OCI-LY7 (cell line): ENCODE data around the gene FOXL2. TPM values are rescaled to one million over a fixed set of nuclear protein-coding genes. Genes with fewer than 3 reads are reported as not detected.

Experiments
- BruUV-seq: library from RNA; stranded (reverse); fragments of 400-500 nt; replicated peaks from 2 replicates; lab custom pipeline; 2021; lab: Mats Ljungman, UMichigan
- CTCF ChIA-PET: fragments of 300-600 bp; sonication (Branson Sonifier 250); formaldehyde crosslinking; loops from one replicate; lab custom pipeline; 2022; ENCODE audit warnings: antibody characterized with exemption; ENCODE audit not compliant: unreplicated experiment; lab: Charles Lee
- POLR2A ChIA-PET: fragments of 300-600 bp; sonication (Branson Sonifier 250); formaldehyde crosslinking; loops from one replicate; lab custom pipeline; 2022; ENCODE audit warnings: antibody characterized with exemption; lab: Charles Lee
- DNase-seq: peaks from one replicate; pipeline ENCODE4 v3.0.0-alpha.2; 2015; ENCODE audit warnings: low spot score
- H2AFZ ChIP-seq: fragments of 200-600 bp; sonication (generic), shearing (Covaris generic); 2 replicates; pipeline ENCODE4 v1.6.1; 2014; ENCODE audit warnings: mild to moderate bottlenecking, antibody characterized with exemption, low read length, moderate library complexity
- H3K27ac ChIP-seq: fragments of 200-600 bp; sonication (generic); 2 replicates; pipeline ENCODE4 v1.5.1; 2014; ENCODE audit warnings: mixed run types, low read depth, mild to moderate bottlenecking, moderate library complexity, low read length, inconsistent platforms; ENCODE audit not compliant: poor library complexity, severe bottlenecking
- H3K36me3 ChIP-seq: fragments of 200-600 bp; sonication (generic); 2 replicates; pipeline ENCODE4 v1.6.1; 2014; ENCODE audit warnings: mild to moderate bottlenecking, antibody characterized with exemption, low read length, moderate library complexity, mixed read lengths; ENCODE audit not compliant: insufficient read depth
- H3K4me1 ChIP-seq: fragments of 200-600 bp; sonication (generic); 2 replicates; pipeline ENCODE4 v1.5.1; 2014; ENCODE audit warnings: mild to moderate bottlenecking, low read length; ENCODE audit not compliant: insufficient read depth, poor library complexity, severe bottlenecking
- H3K4me2 ChIP-seq: fragments of 200-600 bp; sonication (generic); 2 replicates; pipeline ENCODE4 v1.6.1; 2014; ENCODE audit warnings: mild to moderate bottlenecking, low read length
- H3K4me3 ChIP-seq: fragments of 200-600 bp; sonication (generic); 2 replicates; pipeline ENCODE4 v1.5.1; 2014; ENCODE audit warnings: mild to moderate bottlenecking, low read depth, low read length; ENCODE audit not compliant: poor library complexity, severe bottlenecking
- H3K79me2 ChIP-seq: fragments of 200-600 bp; sonication (generic); 2 replicates; pipeline ENCODE4 v1.6.1; 2016; ENCODE audit warnings: low read depth, mild to moderate bottlenecking, low read length, moderate library complexity, mixed read lengths; ENCODE audit not compliant: insufficient read depth
- H3K9me2 ChIP-seq: fragments of 200-600 bp; sonication (generic); 2 replicates; pipeline ENCODE4 v1.6.1; 2016; ENCODE audit warnings: mild to moderate bottlenecking, low read length, mixed read lengths; ENCODE audit not compliant: insufficient read depth
- H3K9me3 ChIP-seq: fragments of 200-600 bp; sonication (generic); 2 replicates; pipeline ENCODE4 v1.6.1; 2014; ENCODE audit warnings: mild to moderate bottlenecking, mixed run types, low read length, mixed read lengths
- H4K20me1 ChIP-seq: fragments of 200-600 bp; sonication (generic); 2 replicates; pipeline ENCODE4 v1.6.1; 2014; ENCODE audit warnings: mild to moderate bottlenecking, antibody characterized with exemption, low read length, moderate library complexity, mixed read lengths; ENCODE audit not compliant: insufficient read depth
- CTCF ChIP-seq: fragments of 200-600 bp; sonication (generic); conservative IDR thresholded peaks from 2 replicates; pipeline ENCODE4 v1.5.1; 2014; ENCODE audit warnings: mild to moderate bottlenecking, antibody characterized with exemption, low read length, moderate library complexity, mixed read lengths
- EZH2phosphoT487 ChIP-seq: fragments of 200-600 bp; sonication (generic); IDR thresholded peaks from 2 replicates; pipeline ENCODE4 v1.6.1; 2018; ENCODE audit warnings: low read depth, borderline replicate concordance, mild to moderate bottlenecking, mixed run types, antibody characterized with exemption, low read length, moderate library complexity, mixed read lengths
- intact Hi-C: fragments of 100-400 bp; cut with micrococcal nuclease; formaldehyde crosslinking; loops from one replicate; pipeline ENCODE4 v1.10.0; 2022; ENCODE audit not compliant: unreplicated experiment
- total RNA-seq, 2 experiments: library from RNA; depleted of rRNA in 1 of 2; stranded (reverse); fragments of >200 nt in 1 of 2; shearing (Covaris generic) in 1 of 2; gene quantifications; 2 replicates each; pipeline ENCODE4 v1.2.3, GENCODE V29; 2014 to 2022

FOXL2 gene
- total RNA-seq, 2 experiments from 2014 or later, result not detected

GRCh38 chr3:138898301-138898700 lies 48.6 kb downstream of the FOXL2 start:
- Histone ChIP-seq H3K9me3 (no peaks in the 10 kb centered on the region), H3K36me3 (no peaks in the 10 kb centered on the region), H2AFZ (no peak overlapping the region), H3K27ac (no peak overlapping the region), H3K4me2 (no peak overlapping the region), H3K79me2 (no peaks in the 10 kb centered on the region), H4K20me1 (no peaks in the 10 kb centered on the region), H3K4me3 (no peak overlapping the region), H3K4me1 (no peaks in the 10 kb centered on the region), H3K9me2 (no peaks in the 10 kb centered on the region)
- TF ChIP-seq CTCF (no peak), EZH2phosphoT487 (no peak)
- BruUV-seq, result no TSS peak
- CTCF ChIA-PET, result interaction anchor here (0.6 kb wide), 1 partner anchor 238 kb away, joined by 4 read pairs; no protein-coding TSS in a partner anchor
- no peak for DNase-seq
- POLR2A ChIA-PET, result interaction anchor here (0.6 to 1.5 kb wide), 3 partner anchors 44 to 1838 kb away, joined by 3 to 4 read pairs (median 4); no protein-coding TSS in a partner anchor
- intact Hi-C loops, result no loop called here

Other genes starting within 250 kb of the FOXL2 start
- 7.1 and 8.2 TPM in 2 replicates for gene PIK3CB, start 112.2 kb downstream of the FOXL2 start, total RNA-seq (2014; rRNA removed; shearing (Covaris generic))
- gene PIK3CB, start 112.2 kb downstream of the FOXL2 start, total RNA-seq (2022), result 22.5 and 23.6 TPM in 2 replicates
- not detected in 2 replicates for gene FOXL2NB, start 80 bp upstream of the FOXL2 start, total RNA-seq (2014; rRNA removed; shearing (Covaris generic))
- not detected in 2 replicates for gene FOXL2NB, start 80 bp upstream of the FOXL2 start, total RNA-seq (2022)
- gene PRR23A, start 59.1 kb upstream of the FOXL2 start, total RNA-seq (2014; rRNA removed; shearing (Covaris generic)), result not detected in 2 replicates
- not detected in 2 replicates for gene PRR23A, start 59.1 kb upstream of the FOXL2 start, total RNA-seq (2022)
- gene PRR23B, start 73.8 kb upstream of the FOXL2 start, total RNA-seq (2014; rRNA removed; shearing (Covaris generic)), result not detected in 2 replicates
- gene PRR23B, start 73.8 kb upstream of the FOXL2 start, total RNA-seq (2022), result not detected in 2 replicates
- gene PRR23C, start 97.8 kb upstream of the FOXL2 start, total RNA-seq (2014; rRNA removed; shearing (Covaris generic)), result not detected in 2 replicates
- gene PRR23C, start 97.8 kb upstream of the FOXL2 start, total RNA-seq (2022), result not detected in 2 replicates